OCI-LY1 (cell line): ENCODE measurements around the gene ESYT1.

Source experiments
- EZH2 ChIP-seq: fragments of 200-600 bp; sonication (generic), shearing (Covaris generic); IDR thresholded peaks from 2 replicates; pipeline ENCODE4 v1.8.0; 2017; ENCODE audit warnings: borderline replicate concordance, mixed run types, mild to moderate bottlenecking, antibody characterized with exemption, low read length, moderate library complexity, mixed read lengths
- TF ChIP-seq, protein P1 (sequence below): fragments of 200-600 bp; sonication (generic), shearing (Covaris generic); IDR thresholded peaks from 2 replicates; pipeline ENCODE4 v1.5.1; 2017; ENCODE audit warnings: mild to moderate bottlenecking, antibody characterized with exemption, low read length, moderate library complexity, mixed read lengths

GRCh38 chr12:56101045-56101444 lies 27.0 kb upstream of the ESYT1 start:
- TF ChIP-seq, protein P1, sequence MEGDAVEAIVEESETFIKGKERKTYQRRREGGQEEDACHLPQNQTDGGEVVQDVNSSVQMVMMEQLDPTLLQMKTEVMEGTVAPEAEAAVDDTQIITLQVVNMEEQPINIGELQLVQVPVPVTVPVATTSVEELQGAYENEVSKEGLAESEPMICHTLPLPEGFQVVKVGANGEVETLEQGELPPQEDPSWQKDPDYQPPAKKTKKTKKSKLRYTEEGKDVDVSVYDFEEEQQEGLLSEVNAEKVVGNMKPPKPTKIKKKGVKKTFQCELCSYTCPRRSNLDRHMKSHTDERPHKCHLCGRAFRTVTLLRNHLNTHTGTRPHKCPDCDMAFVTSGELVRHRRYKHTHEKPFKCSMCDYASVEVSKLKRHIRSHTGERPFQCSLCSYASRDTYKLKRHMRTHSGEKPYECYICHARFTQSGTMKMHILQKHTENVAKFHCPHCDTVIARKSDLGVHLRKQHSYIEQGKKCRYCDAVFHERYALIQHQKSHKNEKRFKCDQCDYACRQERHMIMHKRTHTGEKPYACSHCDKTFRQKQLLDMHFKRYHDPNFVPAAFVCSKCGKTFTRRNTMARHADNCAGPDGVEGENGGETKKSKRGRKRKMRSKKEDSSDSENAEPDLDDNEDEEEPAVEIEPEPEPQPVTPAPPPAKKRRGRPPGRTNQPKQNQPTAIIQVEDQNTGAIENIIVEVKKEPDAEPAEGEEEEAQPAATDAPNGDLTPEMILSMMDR, result no peak
- no peak for TF ChIP-seq EZH2
